Activated T-cell treated with anti-CD3 and anti-CD28 coated beads, Interleukin-2, amount 50 U/mL, for 48 hours (primary cell): Measurements from ENCODE around the gene TENT4A.
"Not testable (repeated sequence)": the region's sequence is repeated elsewhere in the genome, so short reads cannot be mapped to it uniquely, and the experiment has no call there.

ENCODE experiments used
- DNase-seq, 2 experiments: peaks; one replicate each; pipeline ENCODE4 v3.0.0-alpha.2; 2020

Gene TENT4A

DNA sequence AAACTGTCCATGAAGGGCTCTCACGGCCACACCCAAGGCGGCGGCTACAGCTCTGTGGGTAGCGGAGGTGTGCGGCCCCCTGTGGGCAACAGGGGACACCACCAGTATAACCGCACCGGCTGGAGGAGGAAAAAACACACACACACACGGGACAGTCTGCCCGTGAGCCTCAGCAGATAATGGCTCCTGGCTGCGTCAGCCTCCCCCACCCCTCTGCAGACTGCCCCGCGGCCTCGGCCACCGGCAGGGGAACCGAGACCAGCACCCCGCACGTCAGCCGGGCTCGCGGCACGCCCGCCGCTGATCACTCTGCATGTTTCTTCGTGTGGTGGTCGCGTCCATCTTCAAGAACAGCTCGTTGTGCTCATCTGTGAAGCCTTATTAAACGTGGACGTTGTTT lies 41.5 kb downstream of the TENT4A start:
- no peak for DNase-seq

DNA sequence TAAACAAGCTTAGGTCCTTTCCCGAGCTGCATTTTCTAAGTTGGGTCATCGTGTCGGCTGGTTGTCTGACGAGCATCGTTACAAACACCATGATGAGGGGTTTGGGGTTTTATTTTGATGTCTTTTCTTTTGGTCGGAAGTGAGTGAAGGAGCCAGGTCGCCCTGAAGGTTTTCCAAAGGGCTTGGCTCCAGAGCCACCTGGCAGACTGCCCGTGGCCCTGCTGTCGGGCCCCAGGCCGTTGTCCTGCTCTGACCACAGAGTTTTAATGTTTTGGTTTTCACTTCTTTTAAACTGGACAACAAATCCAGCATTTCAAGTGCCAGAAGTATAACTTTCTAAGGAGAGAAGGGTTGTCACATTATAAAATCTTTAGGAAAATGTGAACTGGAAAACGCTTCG lies 42.3 kb downstream of the TENT4A start:
- DNase-seq: no peak

DNA sequence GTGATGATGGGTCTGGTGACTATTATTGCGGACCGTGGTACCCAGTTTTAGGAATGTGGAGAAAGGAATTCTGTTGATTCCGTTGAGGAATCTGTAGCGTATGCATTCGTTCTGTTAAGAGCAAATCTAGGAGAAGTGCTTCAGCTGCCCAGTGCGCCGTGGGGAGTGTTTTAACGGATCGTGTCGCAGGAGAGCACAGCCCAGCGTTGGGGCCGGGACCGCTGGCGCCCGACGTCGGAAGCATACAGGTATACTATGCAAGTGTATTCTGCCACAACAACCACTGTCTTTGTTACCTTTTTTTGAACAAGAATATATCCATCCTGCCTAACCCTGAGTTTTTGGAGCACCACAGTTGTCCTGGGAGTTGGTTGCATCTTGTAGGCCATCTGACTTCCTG lies 42.7 kb downstream of the TENT4A start:
- no peak for DNase-seq

DNA sequence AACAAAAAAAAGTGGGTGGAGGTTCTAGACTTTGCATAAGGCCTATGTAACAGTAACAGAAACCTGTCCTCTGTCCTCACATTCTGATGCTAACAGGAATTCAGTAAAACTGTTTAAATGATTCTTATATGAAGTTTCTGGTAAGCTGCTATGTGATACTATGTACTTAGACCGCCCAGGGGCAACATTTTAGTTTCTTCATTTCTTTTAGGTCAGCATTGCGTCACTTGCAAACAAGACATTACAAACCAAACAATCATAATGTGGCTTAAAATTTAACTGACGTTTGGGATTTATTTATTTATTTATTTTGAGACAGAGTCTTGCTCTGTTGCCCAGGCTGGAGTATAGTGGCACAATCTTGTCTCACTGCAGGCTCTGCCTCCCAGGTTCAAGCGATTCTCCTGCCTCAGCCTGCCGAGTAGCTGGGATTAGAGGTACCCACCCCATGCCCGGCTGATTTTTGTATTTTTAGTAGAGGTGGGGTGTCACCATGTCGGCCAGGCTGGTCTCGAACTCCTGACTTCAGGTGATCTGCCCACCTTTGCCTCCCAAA lies 44.3 kb downstream of the TENT4A start:
- DNase-seq: no peak

DNA sequence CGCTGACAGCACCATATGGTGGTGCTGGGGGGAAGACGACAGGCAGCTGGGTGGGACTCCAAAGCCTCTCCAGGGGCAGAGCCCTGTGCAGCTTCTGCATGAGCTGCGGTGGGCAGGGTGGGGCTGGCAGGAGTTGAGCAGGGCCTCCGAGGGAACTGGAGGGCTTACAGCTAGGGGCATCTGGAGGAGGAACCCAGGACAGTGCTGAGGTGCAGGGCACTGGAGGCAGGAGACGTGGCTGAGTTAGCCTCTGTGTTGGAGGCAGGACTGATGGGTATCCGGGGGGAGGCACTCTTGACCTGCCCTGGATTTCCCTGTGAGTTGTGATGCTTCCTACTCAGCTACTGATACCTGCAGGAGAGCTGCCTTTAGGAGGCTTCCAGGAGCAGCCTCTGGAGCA lies 45.0 kb downstream of the TENT4A start:
- DNase-seq: no peak

DNA sequence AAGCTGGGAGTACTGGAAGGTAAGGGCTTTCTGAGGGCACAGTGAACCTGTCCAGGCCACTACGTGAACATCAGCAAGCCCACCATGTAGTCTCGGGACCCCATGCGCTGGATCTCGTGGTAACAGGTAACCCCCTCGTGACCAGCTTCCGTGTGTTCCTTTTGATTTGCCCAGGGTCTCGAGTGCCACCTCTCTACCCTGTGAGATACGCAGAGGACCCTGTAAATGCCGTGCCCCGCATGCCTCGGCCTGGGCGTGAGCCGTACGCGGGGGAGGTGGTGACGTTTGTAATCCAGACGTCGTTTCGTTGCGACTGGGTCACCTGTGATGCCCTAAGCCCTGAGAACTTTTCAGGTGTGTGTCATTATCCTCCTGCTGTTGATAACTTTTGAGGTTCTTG lies 45.5 kb downstream of the TENT4A start:
- no peak for DNase-seq

DNA sequence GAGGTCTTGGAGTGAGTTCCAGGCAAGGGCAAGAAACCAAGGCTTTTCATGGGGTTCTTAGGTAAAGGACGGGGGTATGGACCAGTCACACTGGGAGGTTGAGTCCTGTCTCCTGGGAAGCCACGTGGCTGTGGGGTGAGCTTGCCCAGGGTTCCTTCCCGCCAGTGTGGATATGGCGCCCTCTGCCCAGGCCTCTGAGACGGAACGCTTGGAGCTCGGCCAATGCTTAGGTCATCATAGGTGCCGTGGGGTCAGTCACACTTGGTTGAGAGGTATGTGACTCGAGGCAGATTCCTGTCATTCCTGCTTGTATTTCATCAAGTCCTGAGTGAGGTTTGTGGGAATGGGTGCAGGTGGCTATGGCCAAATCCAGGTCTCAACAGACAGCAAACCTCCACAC lies 46.2 kb downstream of the TENT4A start:
- no peak for DNase-seq

DNA sequence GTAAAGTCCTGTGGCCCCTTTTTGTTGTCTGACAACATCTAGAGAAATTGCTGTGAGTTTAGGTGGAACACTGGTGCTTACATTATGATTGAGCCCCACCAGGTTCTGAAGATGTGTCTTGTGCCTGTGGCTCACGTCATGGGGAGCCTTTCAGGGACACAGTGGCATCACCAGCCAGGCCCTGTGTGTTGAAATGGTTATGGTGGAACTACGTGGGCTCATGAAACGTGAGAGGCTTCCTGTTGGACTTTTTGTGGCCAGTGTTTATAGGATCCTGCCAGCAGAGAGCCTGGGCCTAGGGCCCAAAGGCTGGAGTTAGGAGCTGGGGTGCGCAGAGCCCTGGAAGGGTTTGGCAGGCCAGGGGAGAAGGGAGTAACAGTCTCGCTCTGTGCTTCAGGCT lies 46.8 kb downstream of the TENT4A start:
- no peak for DNase-seq

DNA sequence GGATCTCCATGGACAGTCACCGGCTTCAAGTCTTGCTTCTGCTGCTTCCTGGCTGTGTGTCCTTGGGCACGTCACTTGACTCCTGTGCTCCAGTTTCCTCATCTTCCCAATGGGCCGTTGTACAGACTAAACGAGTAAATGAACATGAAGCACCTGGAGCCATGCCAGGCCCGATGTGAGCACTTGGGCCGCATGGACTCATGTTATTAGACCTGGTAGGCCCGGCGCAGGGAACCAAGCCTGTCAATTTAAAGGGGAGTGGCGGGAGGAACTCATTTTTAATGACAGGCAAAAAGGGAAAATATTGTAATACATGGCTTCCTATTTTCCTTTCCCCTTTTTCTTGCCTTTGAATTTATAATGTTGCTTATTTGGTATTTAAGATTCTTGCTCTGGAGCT lies 47.5 kb downstream of the TENT4A start:
- no peak for DNase-seq

DNA sequence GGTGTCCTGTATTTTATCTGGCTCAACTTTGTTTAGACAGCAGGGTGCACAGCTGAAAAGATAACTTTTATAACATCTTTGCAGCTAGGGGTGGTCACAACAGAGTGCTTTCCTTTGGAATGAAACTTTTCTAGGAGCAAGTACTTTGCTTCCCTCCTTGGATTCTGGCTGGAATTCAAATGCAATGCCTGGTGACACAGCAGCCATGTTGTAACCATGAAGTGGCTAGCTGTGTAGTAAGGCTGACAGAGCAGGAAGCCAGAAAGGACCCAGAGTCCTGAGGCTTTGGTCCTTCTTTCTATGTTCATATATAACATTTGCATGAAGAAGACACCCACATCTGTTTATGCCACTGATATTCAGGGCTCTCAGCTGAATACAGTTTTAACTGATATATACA lies 48.1 kb downstream of the TENT4A start:
- no peak for DNase-seq

DNA sequence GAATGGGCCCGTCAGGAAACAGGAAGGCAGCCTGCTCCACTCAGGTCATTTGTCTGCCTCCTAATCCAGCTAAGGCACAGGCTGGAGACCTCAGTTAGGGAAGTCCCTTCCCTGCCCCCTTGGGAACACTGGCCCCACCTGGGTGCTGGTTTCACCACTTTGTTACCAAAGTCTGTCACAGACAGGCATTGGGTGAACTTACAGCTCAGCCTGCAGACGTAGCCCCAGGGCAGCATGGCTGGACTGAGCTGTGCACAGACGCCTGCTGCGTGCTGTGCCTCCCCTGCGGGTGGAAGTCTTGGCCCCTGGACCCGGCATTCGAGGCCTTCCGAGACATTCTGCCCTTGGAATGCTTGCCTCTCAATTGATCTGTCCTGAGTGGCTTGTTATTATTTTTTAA lies 48.9 kb downstream of the TENT4A start:
- no peak for DNase-seq

DNA sequence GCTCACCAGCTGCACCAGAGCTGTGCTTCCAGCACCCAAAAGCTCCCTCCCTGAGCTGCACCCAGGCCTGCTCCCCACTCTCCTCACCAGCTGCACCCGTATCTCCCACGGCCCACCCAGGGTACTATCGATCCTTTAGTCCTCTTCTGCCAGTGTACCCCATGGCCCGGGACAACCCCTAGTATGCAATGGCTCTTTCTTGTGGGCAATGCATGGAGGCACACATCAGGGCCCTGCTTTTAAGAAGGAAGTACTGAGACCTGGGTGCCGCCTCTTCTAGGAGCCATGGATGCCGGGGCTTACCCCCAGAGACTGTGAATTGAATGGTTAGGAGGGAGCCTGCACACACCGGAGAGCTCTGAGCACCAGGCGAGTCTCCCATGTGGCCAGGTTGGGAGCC lies 49.5 kb downstream of the TENT4A start:
- no peak for DNase-seq

DNA sequence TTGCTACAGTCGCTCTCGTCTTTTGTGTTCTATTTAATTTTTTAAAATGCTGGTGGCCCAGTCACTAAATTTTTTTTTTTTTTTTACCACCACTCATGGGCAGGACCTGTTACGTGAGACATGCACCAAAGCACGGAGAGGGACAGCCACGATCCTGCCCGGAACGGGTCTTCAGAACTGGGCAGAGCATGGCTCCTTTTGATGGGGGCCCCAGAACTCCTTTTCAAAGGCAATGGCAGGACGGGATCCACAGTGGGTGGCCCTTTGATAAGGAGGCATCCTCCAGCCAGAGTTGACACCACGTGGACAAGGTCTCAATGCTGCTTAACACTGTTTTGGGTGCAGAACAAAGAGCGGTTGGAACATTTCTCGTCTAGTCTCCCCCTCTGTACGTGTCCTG lies 50.0 kb downstream of the TENT4A start:
- no peak for DNase-seq

DNA sequence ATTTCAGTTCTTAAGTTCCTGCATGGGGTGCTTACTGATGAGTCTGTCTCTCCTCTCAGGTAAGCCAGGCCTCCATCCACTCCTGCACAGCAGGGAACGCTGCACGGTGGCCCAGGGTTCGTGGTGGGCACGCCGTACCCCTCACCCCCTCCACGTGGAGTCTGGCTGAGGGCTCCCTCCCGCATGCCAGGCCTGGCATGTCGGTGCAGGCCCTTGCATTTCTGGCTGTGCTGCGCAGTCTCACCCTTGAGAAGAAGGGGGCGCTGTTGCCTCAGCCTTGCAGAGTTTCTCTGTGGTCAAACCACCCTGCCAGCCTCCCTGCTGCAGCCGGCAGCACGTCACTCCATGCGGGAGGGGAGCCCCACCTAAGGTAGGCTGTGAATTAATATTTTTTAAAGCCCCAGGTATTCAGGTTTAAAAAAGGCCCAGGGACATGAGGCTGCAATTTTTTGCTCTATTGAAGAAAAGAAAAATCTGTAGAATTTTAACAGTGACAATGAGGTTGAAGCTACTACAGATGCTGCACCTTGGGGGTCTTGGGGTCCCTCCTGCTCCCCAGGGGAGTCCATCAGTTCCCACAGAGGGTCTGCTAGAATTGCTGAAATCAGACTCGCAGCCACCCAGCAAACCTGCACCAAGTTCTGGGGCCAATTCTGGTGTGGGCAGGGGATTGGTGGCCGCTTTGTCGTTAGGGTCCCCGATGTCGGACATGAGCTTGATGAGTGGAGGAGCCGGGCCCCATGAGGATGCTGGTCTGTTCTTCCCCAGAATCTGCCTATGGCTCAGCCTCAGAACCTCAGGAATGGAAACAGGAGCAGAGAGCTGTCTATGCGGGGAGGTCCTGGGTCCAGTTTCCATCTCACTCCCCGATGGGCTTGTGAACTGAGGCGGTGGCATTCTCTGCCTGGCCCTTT lies 52.6 kb downstream of the TENT4A start:
- DNase-seq: peak; percentile 80 to 84

DNA sequence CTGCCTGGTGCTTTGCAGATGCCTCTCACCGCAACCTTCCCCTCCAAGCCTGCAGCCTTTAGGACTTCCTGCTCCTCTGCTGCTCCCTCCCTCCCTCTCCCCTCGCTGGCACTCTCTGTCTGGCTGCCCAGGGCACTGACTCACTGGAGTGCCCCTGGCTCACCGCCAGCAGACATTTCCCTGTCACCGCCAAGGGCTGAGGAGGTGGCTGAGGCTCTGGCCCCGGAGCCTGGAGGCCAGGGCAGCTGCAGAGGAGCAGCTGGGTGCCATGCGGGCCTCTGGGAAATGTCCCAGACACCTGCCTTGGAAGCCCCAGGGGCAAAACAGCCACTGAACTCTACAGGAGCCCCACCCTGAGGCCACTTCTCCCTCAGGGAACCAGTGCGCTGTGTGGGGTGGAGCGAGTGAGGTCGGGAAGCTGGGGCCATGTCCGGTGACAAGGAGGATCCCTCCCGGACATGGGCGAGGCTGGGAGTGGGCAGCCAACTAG lies 53.4 kb downstream of the TENT4A start:
- peak; percentile 56 to 62 for DNase-seq

DNA sequence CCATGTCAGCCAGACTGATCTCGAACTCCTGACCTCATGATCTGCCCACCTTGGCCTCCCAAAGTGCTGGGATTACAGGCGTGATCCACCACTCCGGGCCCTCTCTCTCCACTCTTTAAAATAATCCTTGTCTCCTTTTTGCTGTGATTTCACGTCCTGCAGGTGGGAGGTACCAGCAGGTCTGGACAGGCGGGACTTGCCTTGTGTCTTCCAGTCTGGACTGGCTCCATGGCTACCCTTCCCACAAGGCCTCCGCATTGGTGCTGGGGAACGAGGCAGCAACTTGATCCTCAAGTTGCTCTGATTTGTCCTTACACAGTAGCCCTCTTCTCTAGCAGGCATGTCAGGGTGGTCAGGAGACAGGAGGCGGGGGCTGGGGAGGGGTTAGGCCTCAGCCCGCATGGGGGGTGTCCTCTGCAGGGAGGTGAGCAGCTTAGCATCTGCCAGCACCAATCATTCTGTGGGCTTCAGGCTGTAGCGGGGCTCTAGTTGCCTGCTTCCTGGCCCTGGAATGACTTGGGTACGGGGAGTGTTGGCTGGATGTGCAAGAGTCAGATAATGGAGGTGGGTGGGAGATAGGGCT lies 54.3 kb downstream of the TENT4A start:
- DNase-seq: no peak

DNA sequence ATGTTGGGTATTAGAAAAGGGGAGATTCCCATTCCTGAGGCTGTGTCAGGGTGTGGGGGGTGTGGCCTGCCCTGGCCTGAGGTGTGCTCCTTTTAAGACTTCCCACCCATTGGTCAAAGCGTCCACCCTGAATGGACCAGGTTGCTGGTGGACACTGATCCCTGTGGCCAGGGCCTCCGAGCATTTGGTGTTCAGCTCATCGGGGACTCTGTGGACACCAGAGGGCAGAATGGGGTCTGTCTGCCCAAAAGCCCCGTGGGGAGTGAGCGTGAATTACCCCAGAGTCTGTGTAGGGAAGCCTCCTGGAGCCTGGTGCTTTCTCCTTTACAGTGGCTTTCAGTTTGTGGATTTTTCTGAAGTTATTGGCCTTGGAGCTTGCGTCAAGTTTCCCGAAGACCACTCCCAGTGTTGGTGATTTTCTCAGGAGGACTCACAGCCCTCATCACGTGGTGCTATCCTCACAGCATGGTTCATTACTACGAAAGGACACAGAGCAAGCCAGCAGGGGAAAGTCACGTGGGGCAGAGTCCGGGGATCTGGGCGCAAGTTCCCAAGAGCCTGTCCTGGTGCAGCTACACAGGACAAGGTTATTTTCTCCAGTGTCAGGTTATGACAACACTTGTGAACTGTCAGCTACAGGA lies 55.5 kb downstream of the TENT4A start:
- DNase-seq: no peak

DNA sequence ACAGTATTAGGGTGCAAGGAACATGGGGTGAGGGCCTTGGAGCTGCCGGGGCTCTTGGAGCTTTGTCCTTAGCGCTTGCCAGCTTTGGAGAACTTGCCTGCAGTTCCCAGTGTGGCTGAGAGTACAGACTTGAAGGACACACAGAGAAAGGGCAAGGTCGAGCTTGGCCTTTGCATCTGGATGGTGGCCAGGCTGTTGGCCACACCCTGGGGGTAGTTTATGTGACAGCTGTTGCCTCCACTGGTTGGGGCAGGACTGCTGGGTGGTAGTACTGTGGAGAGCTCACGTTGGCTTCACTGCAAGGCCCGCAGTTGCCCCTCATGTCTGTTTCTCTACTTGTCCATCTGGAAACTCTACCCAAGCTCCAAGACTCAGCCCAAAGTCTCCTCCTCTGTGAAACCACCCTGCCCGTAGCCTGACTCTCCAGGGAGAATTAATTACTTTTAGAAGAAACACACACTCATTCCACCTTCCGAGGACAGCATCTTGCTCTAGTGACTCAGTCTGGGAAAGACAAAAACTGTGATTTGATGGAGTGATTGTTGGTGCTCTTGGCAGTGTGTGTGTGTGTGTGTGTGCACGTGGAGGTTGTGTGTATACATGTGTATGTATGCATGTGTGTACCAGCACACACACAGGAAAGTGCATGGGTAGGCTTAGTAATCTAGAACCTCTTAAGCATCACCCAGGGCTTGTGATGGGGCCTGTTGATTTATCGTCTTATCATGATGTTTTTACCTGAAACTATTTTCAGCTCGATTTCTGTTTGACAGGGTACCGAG lies 57.8 kb downstream of the TENT4A start:
- no peak for DNase-seq

DNA sequence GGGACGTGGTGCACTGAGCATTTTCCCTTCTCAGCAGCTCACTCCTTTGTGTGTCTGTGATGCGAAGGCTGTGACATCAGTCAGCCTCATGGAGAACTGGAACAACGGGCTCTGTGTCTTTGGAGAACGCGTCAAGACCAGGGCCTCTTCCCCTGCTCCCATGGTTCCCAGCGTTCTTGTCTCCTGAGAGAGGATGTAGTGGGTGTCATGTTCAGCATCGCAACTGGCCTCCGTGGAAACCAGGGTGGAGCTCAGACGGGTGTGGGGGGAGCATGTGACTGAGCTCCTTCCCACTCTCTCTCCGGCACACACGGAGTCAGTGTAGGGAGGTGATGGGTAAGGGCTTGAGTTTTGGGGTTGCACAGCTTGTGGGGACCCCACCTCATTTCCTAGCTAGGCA lies 59.7 kb downstream of the TENT4A start:
- DNase-seq: no peak

DNA sequence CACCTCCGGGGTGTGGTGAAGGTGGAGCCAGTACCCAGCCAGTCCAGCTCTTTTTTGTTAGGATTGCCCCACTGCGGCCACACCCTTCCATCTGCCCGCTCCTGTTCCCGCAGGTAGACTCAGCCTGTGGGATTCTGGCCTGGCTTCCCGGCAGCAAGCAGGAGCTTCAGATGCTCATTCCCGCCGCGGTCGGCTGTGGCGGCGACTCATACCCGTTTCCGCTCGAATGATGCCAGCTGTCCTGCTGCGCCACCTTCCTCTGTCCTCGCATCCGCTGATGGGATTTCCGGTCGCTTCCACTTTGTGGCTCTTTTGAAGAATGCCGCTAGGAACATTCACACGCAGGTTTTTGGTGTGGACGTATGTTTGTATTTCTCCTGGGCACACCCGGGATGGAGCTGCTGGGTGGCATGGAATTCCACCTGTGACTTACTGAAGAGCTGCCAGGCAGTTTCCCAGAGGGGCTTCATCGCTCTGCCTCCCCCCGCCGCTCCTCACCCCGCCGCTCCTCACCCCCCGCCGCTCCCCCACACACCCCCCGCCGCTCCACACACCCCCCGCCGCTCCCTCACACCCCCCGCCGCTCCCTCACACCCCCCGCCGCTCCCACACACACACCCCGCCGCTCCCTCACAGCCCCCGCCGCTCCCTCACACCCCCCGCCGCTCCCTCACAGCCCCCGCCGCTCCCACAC lies 60.3 kb downstream of the TENT4A start:
- DNase-seq: no peak

DNA sequence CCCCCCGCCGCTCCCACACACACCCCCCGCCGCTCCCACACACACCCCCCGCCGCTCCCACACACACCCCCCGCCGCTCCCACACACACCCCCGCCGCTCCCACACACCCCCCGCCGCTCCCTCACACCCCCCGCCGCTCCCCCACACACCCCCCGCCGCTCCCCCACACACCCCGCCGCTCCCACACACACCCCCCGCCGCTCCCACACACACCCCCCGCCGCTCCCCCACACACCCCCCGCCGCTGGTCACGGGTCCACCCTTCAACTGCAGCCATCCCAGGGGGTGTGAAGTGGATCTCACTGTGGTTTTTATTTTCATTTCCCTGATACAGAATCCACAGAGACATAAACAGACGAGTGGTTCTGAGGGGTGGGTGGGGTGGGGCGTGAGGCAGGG lies 61.0 kb downstream of the TENT4A start:
- DNase-seq: not testable (repeated sequence)

DNA sequence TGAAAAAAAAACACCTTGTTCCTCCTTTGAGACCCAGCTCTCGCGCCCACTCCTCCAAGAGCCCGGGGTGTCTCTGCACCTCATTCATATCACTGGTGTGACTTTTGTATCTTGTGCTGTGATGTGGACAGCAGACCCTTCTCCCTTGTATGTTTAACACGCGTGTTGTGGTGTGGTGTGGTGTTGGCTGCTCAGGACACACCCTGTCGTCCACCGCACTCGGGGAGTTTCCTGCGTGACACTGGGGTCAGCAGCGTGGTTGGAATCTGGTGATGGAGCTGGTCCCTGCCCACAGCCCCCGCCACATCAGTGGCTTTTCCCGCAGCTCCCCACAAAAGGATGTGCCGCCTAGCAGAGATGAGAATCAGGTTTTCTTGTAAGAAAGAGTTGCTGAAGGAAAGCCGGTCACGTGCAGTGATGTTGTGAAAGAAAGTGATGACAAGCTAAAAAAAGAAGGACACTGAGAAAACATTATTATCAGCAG lies 61.5 kb downstream of the TENT4A start:
- no peak for DNase-seq
